Small intestine (tissue), 7 donors: ENCODE results near the gene KEL. TPM values are rescaled to one million over a fixed set of nuclear protein-coding genes. Genes with fewer than 3 reads are reported as not detected.

ENCODE experiments used
- DNase-seq, 2 donors: peaks; one replicate each; pipeline versions ENCODE4 v3.0.0 to v3.0.0-alpha.2; 2013
- FAIRE-seq: peaks from 2 replicates; lab custom pipeline; 2012; peaks lifted over from hg19 to GRCh38; lab: Jason Lieb, UNC
- H3K27ac ChIP-seq, 3 donors: one replicate each; pipeline ENCODE4 v1.5.1; 2013; ENCODE audit warnings: low read length in 2 of 3, mild to moderate bottlenecking in 2 of 3, control low read depth in 1 of 3, inconsistent platforms in 1 of 3, low read depth in 1 of 3, moderate library complexity in 1 of 3
- H3K27me3 ChIP-seq, 3 donors: one replicate each; pipeline ENCODE4 v1.6.1; 2013; ENCODE audit warnings: low read length in 3 of 3, inconsistent platforms in 1 of 3; ENCODE audit not compliant: control insufficient read depth in 3 of 3, insufficient read depth in 3 of 3
- H3K36me3 ChIP-seq, 3 donors: one replicate each; pipeline ENCODE4 v1.6.1; 2013; ENCODE audit warnings: low read length in 3 of 3, inconsistent platforms in 1 of 3, low read depth in 1 of 3, mild to moderate bottlenecking in 1 of 3, moderate library complexity in 1 of 3; ENCODE audit not compliant: control insufficient read depth in 3 of 3, insufficient read depth in 2 of 3
- H3K4me1 ChIP-seq, 3 donors: one replicate each; pipeline ENCODE4 v1.6.1; 2013; ENCODE audit warnings: low read length in 2 of 3, inconsistent platforms in 1 of 3, low read depth in 1 of 3, mild to moderate bottlenecking in 1 of 3, moderate library complexity in 1 of 3; ENCODE audit not compliant: control insufficient read depth in 3 of 3, insufficient read depth in 2 of 3
- H3K4me3 ChIP-seq, 3 donors: one replicate each; pipeline ENCODE4 v1.5.1; 2013; ENCODE audit warnings: low read length in 3 of 3, control low read depth in 1 of 3, inconsistent platforms in 1 of 3, low read depth in 1 of 3, mild to moderate bottlenecking in 1 of 3, moderate library complexity in 1 of 3
- H3K9me3 ChIP-seq, 2 donors: one replicate each; pipeline ENCODE4 v1.6.1; 2013; ENCODE audit warnings: low read depth in 1 of 2, low read length in 1 of 2; ENCODE audit not compliant: control insufficient read depth in 2 of 2, insufficient read depth in 1 of 2
- WGBS, 3 donors: extraction: QIAGEN DNeasy Blood & Tissue Kit; methylation state at CpG; one replicate each; pipeline ENCODE4 v1.1.7; 2013; 5-methylcytosine and 5-hydroxymethylcytosine counted together
- polyA plus RNA-seq, 4 donors: library from polyadenylated mRNA; stranded (reverse) in 3 of 4; unstranded in 1 of 4; fragments of 200-250 nt in 3 of 4; fragments of 120-200 nt in 1 of 4; gene quantifications; one replicate each; pipeline versions ENCODE4 v1.2.1 to v1.2.3, GENCODE V29; 2013
- donor health status: healthy with polysubstance abuse.
- donor health status: control.
- donor health status: control.
- donor health status: Bipolar disorder and iron deficiency.
- donor health status: healthy.

The KEL gene
- polyA plus RNA-seq, 4 donors: 0.13 to 6.6 TPM; not detected in 2

GRCh38 chr7:142941541-142941940, 20.6 kb downstream of the KEL start:
- Histone ChIP-seq H3K4me3 (no peak overlapping the region), H3K27me3 (no peaks in the 10 kb centered on the region), H3K36me3 (peaks cover 0 to 69% (median 0%) of the 10 kb centered on the region in 3 donors), H3K27ac (no peak overlapping the region), H3K4me1 (no peaks in the 10 kb centered on the region), H3K9me3 (no peaks in the 10 kb centered on the region)
- WGBS, 3 donors: 88 to 92% (median 91%) methylated on average over 7 of the region's 7 CpGs
- DNase-seq: no peak
- no peak for FAIRE-seq

- Histone ChIP-seq H3K27ac (no peak overlapping the region), H3K9me3 (no peaks in the 10 kb centered on the region), H3K36me3 (peaks cover 0 to 65% (median 0%) of the 10 kb centered on the region in 3 donors), H3K4me1 (no peaks in the 10 kb centered on the region), H3K4me3 (no peak overlapping the region), H3K27me3 (no peaks in the 10 kb centered on the region)
- DNase-seq: no peak
- no peak for FAIRE-seq
- 69 to 78% (median 71%) methylated on average over 10 of the region's 10 CpGs for WGBS, 3 donors
Measured at GRCh38 chr7:142940966-142941535, 21.1 kb downstream of the KEL start.

GRCh38 chr7:142939226-142939910, 22.8 kb downstream of the KEL start, which contains the start of gene LLCFC1:
LLCFC1 (plus strand) TSS chr7:142939484; CDS start chr7:142939622, 138 bp downstream.
- FAIRE-seq: no peak
- H3K36me3 ChIP-seq: peaks cover 0 to 56% (median 0%) of the 10 kb centered on the region in 3 donors
- H3K4me1 ChIP-seq: no peaks in the 10 kb centered on the region
- no peak within 1 kb of the TSS for H3K4me3 ChIP-seq
- 54 to 59% (median 56%) methylated on average over 10 of the region's 10 CpGs for WGBS, 3 donors
- H3K27me3 ChIP-seq: no peaks in the 10 kb centered on the region
- peak; percentile 53 to 73 for DNase-seq
- H3K27ac ChIP-seq: no peak within 1 kb of the TSS
- no peaks in the 10 kb centered on the region for H3K9me3 ChIP-seq

- Histone ChIP-seq H3K27ac (no peak overlapping the region), H3K4me3 (no peak overlapping the region), H3K27me3 (no peaks in the 10 kb centered on the region), H3K4me1 (no peaks in the 10 kb centered on the region), H3K9me3 (no peaks in the 10 kb centered on the region), H3K36me3 (peaks cover 0 to 50% (median 0%) of the 10 kb centered on the region in 3 donors)
- 97 to 98% (median 98%) methylated on average over 4 of the region's 4 CpGs for WGBS, 3 donors
- FAIRE-seq (no peak), DNase-seq (no peak)
Measured at GRCh38 chr7:142938611-142939010, 23.6 kb downstream of the KEL start.

- no peaks in the 10 kb centered on the region for H3K4me1 ChIP-seq
- H3K27ac ChIP-seq: no peak overlapping the region
- 78 to 92% (median 87%) methylated on average over 10 to 12 of the region's 12 CpGs for WGBS, 3 donors
- FAIRE-seq (no peak), DNase-seq (no peak)
- H3K4me3 ChIP-seq: no peak overlapping the region
- peaks cover 0 to 28% (median 0%) of the 10 kb centered on the region in 3 donors for H3K36me3 ChIP-seq
- no peaks in the 10 kb centered on the region for H3K27me3 ChIP-seq
- H3K9me3 ChIP-seq: no peaks in the 10 kb centered on the region
Measured at GRCh38 chr7:142935941-142936565, 26.1 kb downstream of the KEL start.

- no peak for FAIRE-seq
- 79 to 87% (median 83%) methylated on average over 12 of the region's 12 CpGs for WGBS, 3 donors
Measured at GRCh38 chr7:142934056-142934455, 28.1 kb downstream of the KEL start.

GRCh38 chr7:142933624-142934023, 28.5 kb downstream of the KEL start, which contains the start of gene TRPV5:
TRPV5 (minus strand) TSS chr7:142933746; CDS start chr7:142933459, 287 bp downstream.
- FAIRE-seq: no peak

More at GRCh38 chr7:142934056-142934455, 28.1 kb downstream of the KEL start:
- no peak overlapping the region for H3K4me3 ChIP-seq
- H3K9me3 ChIP-seq: no peaks in the 10 kb centered on the region
- H3K36me3 ChIP-seq: peaks cover 0 to 13% (median 0%) of the 10 kb centered on the region in 3 donors
- H3K27ac ChIP-seq: no peak overlapping the region
- DNase-seq: no peak
- H3K27me3 ChIP-seq: no peaks in the 10 kb centered on the region
- no peaks in the 10 kb centered on the region for H3K4me1 ChIP-seq

GRCh38 chr7:142933092-142933475, 29.1 kb downstream of the KEL start:
- no peaks in the 10 kb centered on the region for H3K27me3 ChIP-seq
- no peak for DNase-seq
- no peaks in the 10 kb centered on the region for H3K9me3 ChIP-seq
- peaks cover 0 to 8% (median 0%) of the 10 kb centered on the region in 3 donors for H3K36me3 ChIP-seq
- no peaks in the 10 kb centered on the region for H3K4me1 ChIP-seq
- FAIRE-seq: no peak
- no peak overlapping the region for H3K4me3 ChIP-seq
- 88 to 92% (median 90%) methylated on average over 7 of the region's 7 CpGs for WGBS, 3 donors
- no peak overlapping the region for H3K27ac ChIP-seq

More at GRCh38 chr7:142933624-142934023, 28.5 kb downstream of the KEL start, which contains the start of gene TRPV5:
- 73 to 82% (median 73%) methylated on average over 4 of the region's 4 CpGs for WGBS, 3 donors
- peaks cover 0 to 13% (median 0%) of the 10 kb centered on the region in 3 donors for H3K36me3 ChIP-seq
- H3K4me1 ChIP-seq: no peaks in the 10 kb centered on the region
- no peak for DNase-seq
- H3K27ac ChIP-seq: no peak within 1 kb of the TSS
- no peak within 1 kb of the TSS for H3K4me3 ChIP-seq
- H3K27me3 ChIP-seq: no peaks in the 10 kb centered on the region
- H3K9me3 ChIP-seq: no peaks in the 10 kb centered on the region
